Endothelial cell of umbilical vein (primary cell): ENCODE measurements around the gene SKI. TPM values are rescaled to one million over a fixed set of nuclear protein-coding genes. Genes with fewer than 3 reads are reported as not detected.

Source experiments
- BruUV-seq: library from RNA; stranded (reverse); fragments of 400-500 nt; replicated peaks from 2 replicates; lab custom pipeline; 2021; lab: Mats Ljungman, UMichigan
- CTCF ChIA-PET: fragments of 300-600, 350-600 bp; sonication (Branson Sonifier 250); formaldehyde crosslinking; loops from one replicate; lab custom pipeline; 2021; ENCODE audit warnings: antibody characterized with exemption, inconsistent platforms; lab: Charles Lee
- POLR2A ChIA-PET: fragments of 300-600, 350-600 bp; sonication (Branson Sonifier 250); formaldehyde crosslinking; loops from one replicate; lab custom pipeline; 2021; ENCODE audit warnings: antibody characterized with exemption, inconsistent platforms; lab: Charles Lee
- DNase-seq: peaks from one replicate; pipeline ENCODE4 v3.0.0-alpha.2; 2011; ENCODE audit warnings: low read depth, low spot score
- FAIRE-seq: peaks from 2 replicates; lab custom pipeline; 2011; peaks lifted over from hg19 to GRCh38; lab: Jason Lieb, UNC
- H2AFZ ChIP-seq: 2 replicates; pipeline ENCODE4 v1.6.0; 2012; ENCODE audit warnings: low read depth, low read length, control low read depth, inconsistent platforms
- H3K27ac ChIP-seq: 2 replicates; pipeline ENCODE4 v1.5.1; 2011; ENCODE audit warnings: low read depth, mild to moderate bottlenecking, control low read depth, low read length, moderate library complexity; ENCODE audit not compliant: insufficient read depth
- H3K27me3 ChIP-seq, 2 experiments: 2 replicates each; pipeline versions ENCODE4 v1.6.0 to v1.6.1; 2011; ENCODE audit warnings: low read length in 2 of 2, mixed read lengths in 1 of 2; ENCODE audit not compliant: control insufficient read depth in 2 of 2, insufficient read depth in 2 of 2
- H3K36me3 ChIP-seq, 2 experiments: 2 replicates in 1 of 2; 3 replicates in 1 of 2; pipeline ENCODE4 v1.5.1; 2011; ENCODE audit warnings: low read length in 2 of 2, mild to moderate bottlenecking in 1 of 2, moderate library complexity in 1 of 2; ENCODE audit not compliant: control insufficient read depth in 2 of 2, insufficient read depth in 2 of 2; ENCODE audit errors: extremely low read depth in 1 of 2
- H3K4me1 ChIP-seq: 3 replicates; pipeline ENCODE4 v1.5.1; 2011; ENCODE audit warnings: mild to moderate bottlenecking, low read length; ENCODE audit not compliant: control insufficient read depth, insufficient read depth; ENCODE audit errors: extremely low read depth
- H3K4me2 ChIP-seq: 2 replicates; pipeline ENCODE4 v1.6.1; 2011; ENCODE audit warnings: low read length, control low read depth, mixed read lengths; ENCODE audit not compliant: insufficient read depth
- H3K4me3 ChIP-seq, 3 experiments: fragments of 200-600 bp in 1 of 3; sonication (generic), shearing (Covaris generic) in 1 of 3; replicated peaks in 1 of 3; 2 replicates each; pipeline ENCODE4 v1.5.1; 2011 to 2016; ENCODE audit warnings: control low read depth in 3 of 3, low read length in 3 of 3, mild to moderate bottlenecking in 2 of 3, inconsistent platforms in 1 of 3, low read depth in 1 of 3, moderate library complexity in 1 of 3; ENCODE audit not compliant: insufficient read depth in 1 of 3
- H3K79me2 ChIP-seq: 2 replicates; pipeline ENCODE4 v1.6.0; 2012; ENCODE audit warnings: low read length, inconsistent platforms; ENCODE audit not compliant: control insufficient read depth, insufficient read depth
- H3K9ac ChIP-seq: replicated peaks from 2 replicates; pipeline ENCODE3; 2011; ENCODE audit warnings: low read length, control low read depth; ENCODE audit not compliant: insufficient read depth; ENCODE audit errors: extremely low read depth
- H3K9me1 ChIP-seq: replicated peaks from 3 replicates; pipeline ENCODE4 v1.6.0; 2011; ENCODE audit warnings: mild to moderate bottlenecking, low read length; ENCODE audit not compliant: control insufficient read depth, insufficient read depth; ENCODE audit errors: extremely low read depth
- H3K9me3 ChIP-seq: replicated peaks from 2 replicates; pipeline ENCODE4 v1.5.1; 2012; ENCODE audit warnings: low read length, inconsistent platforms; ENCODE audit not compliant: control insufficient read depth, insufficient read depth
- H4K20me1 ChIP-seq: replicated peaks from 2 replicates; pipeline ENCODE3; 2011; ENCODE audit warnings: mild to moderate bottlenecking, low read length; ENCODE audit not compliant: control insufficient read depth, insufficient read depth; ENCODE audit errors: extremely low read depth
- EZH2 ChIP-seq: IDR thresholded peaks from 2 replicates; pipeline ENCODE4 v1.6.1; 2012; ENCODE audit warnings: borderline replicate concordance, low read depth, mild to moderate bottlenecking, moderate library complexity, low read length, inconsistent platforms; ENCODE audit not compliant: severe bottlenecking
- FOS ChIP-seq: IDR thresholded peaks from 2 replicates; pipeline ENCODE4 v1.6.1; 2011; ENCODE audit warnings: mild to moderate bottlenecking, low read length, moderate library complexity, borderline replicate concordance; ENCODE audit not compliant: insufficient read depth
- GATA2 ChIP-seq: IDR thresholded peaks from 2 replicates; pipeline ENCODE4 v1.7.0; 2011; ENCODE audit warnings: low read depth, mild to moderate bottlenecking, moderate library complexity, mixed read lengths, low read length; ENCODE audit not compliant: insufficient read length, insufficient read depth
- JUN ChIP-seq: IDR thresholded peaks from 2 replicates; pipeline ENCODE4 v1.6.1; 2011; ENCODE audit warnings: borderline replicate concordance, low read depth; ENCODE audit not compliant: insufficient read length, insufficient read depth
- POLR2A ChIP-seq: IDR thresholded peaks from 2 replicates; pipeline ENCODE4 v1.6.1; 2012; ENCODE audit warnings: low read depth, mild to moderate bottlenecking, control low read depth, low read length
- POLR2AphosphoS5 ChIP-seq: IDR thresholded peaks from 2 replicates; pipeline ENCODE4 v1.6.1; 2012; ENCODE audit warnings: low read depth, mild to moderate bottlenecking, control low read depth, low read length, moderate library complexity; ENCODE audit not compliant: insufficient read depth
- dilution Hi-C: fragments of 300-500 bp; cut with MboI; formaldehyde crosslinking; loops from one replicate; pipeline ENCODE4 v1.15.0; 2019; ENCODE audit warnings: low sequenced_read_pairs; ENCODE audit not compliant: extremely low pct_ligation_motif_present
- intact Hi-C: fragments of 100-400 bp; cut with micrococcal nuclease; formaldehyde crosslinking; loops from one replicate; pipeline ENCODE4 v1.10.0; 2022
- polyA plus RNA-seq, 4 experiments: library from polyadenylated mRNA; depleted of rRNA in 3 of 4; stranded (reverse) in 3 of 4; unstranded in 1 of 4; fragments of >200 nt; gene quantifications; 2 replicates each; pipeline versions ENCODE4 v1.2.1 to v1.2.3, GENCODE V29; 2011 to 2012; ENCODE audit warnings: missing spikeins in 1 of 4
- total RNA-seq: library from RNA; stranded (reverse); gene quantifications from 2 replicates; pipeline ENCODE4 v1.2.3, GENCODE V29; 2021
- TF ChIP-seq, protein P1 (sequence below): IDR thresholded peaks from 2 replicates; pipeline ENCODE4 v1.6.1; 2011; ENCODE audit not compliant: insufficient read depth, insufficient read length
- TF ChIP-seq, protein P2 (sequence below), 2 donors: IDR thresholded peaks; 1 replicate in 1 of 2; 2 replicates in 1 of 2; pipeline ENCODE4 v1.5.1; 2011; ENCODE audit warnings: low read length in 2 of 2, mild to moderate bottlenecking in 2 of 2, moderate library complexity in 2 of 2, control low read depth in 1 of 2, inconsistent platforms in 1 of 2, low read depth in 1 of 2; ENCODE audit not compliant: insufficient read depth in 1 of 2; ENCODE audit errors: extremely low read depth in 1 of 2

Gene SKI
- total and polyA plus RNA-seq, 2 donors (not counting 3 experiments of a cell fraction or from before 2014, with no cell fraction given): 11.6 to 80.3 TPM

DNA sequence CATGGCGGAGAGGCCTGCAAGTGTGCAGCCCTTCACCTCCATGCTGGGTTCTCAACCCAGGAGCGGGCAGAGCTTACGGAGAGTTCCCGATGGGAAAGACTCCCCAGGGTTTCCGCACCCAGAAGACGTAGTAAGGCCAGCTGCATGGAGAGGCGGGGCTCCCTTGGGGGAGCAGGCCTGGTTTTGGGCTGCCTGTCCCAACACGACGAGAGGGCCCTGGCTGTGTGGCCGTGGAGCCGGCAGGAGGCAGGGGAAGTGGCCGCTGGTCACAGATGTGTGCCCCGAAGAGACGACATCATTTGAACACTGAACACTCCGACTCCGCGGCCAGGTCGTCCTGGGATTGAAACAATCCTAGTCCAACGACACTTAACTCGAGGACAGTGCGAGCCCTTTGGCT lies 106.2 kb downstream of the SKI start:
- no peaks in the 10 kb centered on the region for H3K36me3 ChIP-seq
- no peak overlapping the region for H3K27ac ChIP-seq
- no peaks in the 10 kb centered on the region for H3K9me1 ChIP-seq
- no peak overlapping the region for H3K9ac ChIP-seq
- no peaks in the 10 kb centered on the region for H3K79me2 ChIP-seq
- H3K9me3 ChIP-seq: no peaks in the 10 kb centered on the region
- no peak overlapping the region for H3K4me2 ChIP-seq
- TF ChIP-seq JUN (no peak), EZH2 (no peak), FOS (no peak), POLR2AphosphoS5 (no peak), POLR2A (no peak), GATA2 (no peak)
- TF ChIP-seq, protein P1, sequence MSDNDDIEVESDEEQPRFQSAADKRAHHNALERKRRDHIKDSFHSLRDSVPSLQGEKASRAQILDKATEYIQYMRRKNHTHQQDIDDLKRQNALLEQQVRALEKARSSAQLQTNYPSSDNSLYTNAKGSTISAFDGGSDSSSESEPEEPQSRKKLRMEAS: no peak
- TF ChIP-seq, protein P2, sequence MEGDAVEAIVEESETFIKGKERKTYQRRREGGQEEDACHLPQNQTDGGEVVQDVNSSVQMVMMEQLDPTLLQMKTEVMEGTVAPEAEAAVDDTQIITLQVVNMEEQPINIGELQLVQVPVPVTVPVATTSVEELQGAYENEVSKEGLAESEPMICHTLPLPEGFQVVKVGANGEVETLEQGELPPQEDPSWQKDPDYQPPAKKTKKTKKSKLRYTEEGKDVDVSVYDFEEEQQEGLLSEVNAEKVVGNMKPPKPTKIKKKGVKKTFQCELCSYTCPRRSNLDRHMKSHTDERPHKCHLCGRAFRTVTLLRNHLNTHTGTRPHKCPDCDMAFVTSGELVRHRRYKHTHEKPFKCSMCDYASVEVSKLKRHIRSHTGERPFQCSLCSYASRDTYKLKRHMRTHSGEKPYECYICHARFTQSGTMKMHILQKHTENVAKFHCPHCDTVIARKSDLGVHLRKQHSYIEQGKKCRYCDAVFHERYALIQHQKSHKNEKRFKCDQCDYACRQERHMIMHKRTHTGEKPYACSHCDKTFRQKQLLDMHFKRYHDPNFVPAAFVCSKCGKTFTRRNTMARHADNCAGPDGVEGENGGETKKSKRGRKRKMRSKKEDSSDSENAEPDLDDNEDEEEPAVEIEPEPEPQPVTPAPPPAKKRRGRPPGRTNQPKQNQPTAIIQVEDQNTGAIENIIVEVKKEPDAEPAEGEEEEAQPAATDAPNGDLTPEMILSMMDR (IDR thresholded peaks at IDR 0.05; ENCODE audit: extremely low read depth in 1 of 2, insufficient read depth in 1 of 2, low read depth in 1 of 2, low read length in 2 of 2): no peak
- FAIRE-seq: no peak
- no TSS peak for BruUV-seq
- no peaks in the 10 kb centered on the region for H3K4me1 ChIP-seq
- POLR2A ChIA-PET: no interaction called here
- dilution Hi-C loops: no loop called here
- intact Hi-C loops: no loop called here
- no peaks in the 10 kb centered on the region for H4K20me1 ChIP-seq
- H3K4me3 ChIP-seq: no peak overlapping the region
- DNase-seq: no peak
- CTCF ChIA-PET: no interaction called here
- H2AFZ ChIP-seq: no peak overlapping the region
- H3K27me3 ChIP-seq: no peaks in the 10 kb centered on the region
